Liver (tissue), 9 donors: ENCODE results near the gene NPC1L1. TPM values are rescaled to one million over a fixed set of nuclear protein-coding genes. Genes with fewer than 3 reads are reported as not detected.

Experiments used
- DNase-seq: peaks from one replicate; pipeline ENCODE4 v3.0.0-alpha.2; 2017; ENCODE audit warnings: low spot score
- H3K27ac ChIP-seq, 2 donors: one replicate each; pipeline ENCODE4 v1.7.0; 2013; ENCODE audit warnings: inconsistent platforms in 2 of 2, low read length in 2 of 2, control low read depth in 1 of 2, low read depth in 1 of 2, mild to moderate bottlenecking in 1 of 2
- H3K27me3 ChIP-seq, 4 donors: one replicate each; pipeline versions ENCODE4 v1.6.1 to v1.7.0; 2013; ENCODE audit warnings: low read length in 3 of 4, inconsistent platforms in 1 of 4, mild to moderate bottlenecking in 1 of 4, moderate library complexity in 1 of 4; ENCODE audit not compliant: control insufficient read depth in 4 of 4, insufficient read depth in 4 of 4
- H3K36me3 ChIP-seq, 4 donors: one replicate each; pipeline versions ENCODE4 v1.6.1 to v1.7.0; 2013; ENCODE audit warnings: low read length in 3 of 4, mild to moderate bottlenecking in 3 of 4, low read depth in 1 of 4, moderate library complexity in 1 of 4; ENCODE audit not compliant: control insufficient read depth in 4 of 4, insufficient read depth in 3 of 4
- H3K4me1 ChIP-seq, 4 donors: one replicate each; pipeline versions ENCODE4 v1.6.1 to v1.7.0; 2013; ENCODE audit warnings: low read length in 3 of 4, mild to moderate bottlenecking in 3 of 4, moderate library complexity in 1 of 4; ENCODE audit not compliant: control insufficient read depth in 4 of 4, insufficient read depth in 4 of 4
- H3K4me3 ChIP-seq, 3 donors: one replicate each; pipeline versions ENCODE4 v1.6.1 to v1.7.0; 2013; ENCODE audit warnings: low read length in 3 of 3, control low read depth in 1 of 3, low read depth in 1 of 3, mild to moderate bottlenecking in 1 of 3
- H3K9ac ChIP-seq, 2 donors: one replicate each; pipeline ENCODE4 v1.7.0; 2013; ENCODE audit warnings: low read length in 2 of 2, mild to moderate bottlenecking in 2 of 2, moderate library complexity in 2 of 2, control low read depth in 1 of 2, low read depth in 1 of 2
- H3K9me3 ChIP-seq, 4 donors: one replicate each; pipeline versions ENCODE4 v1.6.1 to v1.7.0; 2013; ENCODE audit warnings: low read length in 3 of 4; ENCODE audit not compliant: control insufficient read depth in 4 of 4
- CTCF ChIP-seq: fragments of 150-350 bp; IDR thresholded peaks from 2 replicates; pipeline ENCODE4 v1.5.1; 2017; ENCODE audit warnings: improper control_type of control experiment, low read depth, low read length; ENCODE audit not compliant: missing input control
- EGR1 ChIP-seq, 2 donors: IDR thresholded peaks; 2 replicates each; pipeline ENCODE4 v1.6.1; 2016 to 2018; ENCODE audit warnings: antibody characterized with exemption in 2 of 2, low read depth in 2 of 2
- FOXA1 ChIP-seq: IDR thresholded peaks from 2 replicates; pipeline ENCODE4 v1.6.1; 2016; ENCODE audit warnings: antibody characterized with exemption
- GABPA ChIP-seq, 2 donors: IDR thresholded peaks in 1 of 2; conservative IDR thresholded peaks in 1 of 2; 2 replicates each; pipeline ENCODE4 v1.6.1; 2016; ENCODE audit warnings: antibody characterized with exemption in 2 of 2, mild to moderate bottlenecking in 1 of 2, moderate library complexity in 1 of 2
- HNF4G ChIP-seq: IDR thresholded peaks from 2 replicates; pipeline ENCODE4 v1.6.1; 2016; ENCODE audit warnings: antibody characterized with exemption
- MAX ChIP-seq: IDR thresholded peaks from 2 replicates; pipeline ENCODE4 v1.6.1; 2016; ENCODE audit warnings: antibody characterized with exemption
- NR2F2 ChIP-seq: IDR thresholded peaks from 2 replicates; pipeline ENCODE4 v1.6.1; 2016; ENCODE audit warnings: antibody characterized with exemption
- RAD21 ChIP-seq, 2 donors: IDR thresholded peaks; 2 replicates each; pipeline ENCODE4 v1.6.1; 2016; ENCODE audit warnings: antibody characterized with exemption in 2 of 2, mild to moderate bottlenecking in 2 of 2
- RXRA ChIP-seq, 2 donors: IDR thresholded peaks; 2 replicates each; pipeline ENCODE4 v1.6.1; 2017 to 2018; ENCODE audit warnings: antibody characterized with exemption in 2 of 2, mild to moderate bottlenecking in 1 of 2
- SP1 ChIP-seq: IDR thresholded peaks from 2 replicates; pipeline ENCODE4 v1.6.1; 2018; ENCODE audit warnings: antibody characterized with exemption, mild to moderate bottlenecking
- TAF1 ChIP-seq: conservative IDR thresholded peaks from 2 replicates; pipeline ENCODE4 v1.6.1; 2016; ENCODE audit warnings: antibody characterized with exemption, mild to moderate bottlenecking
- ZBTB33 ChIP-seq: IDR thresholded peaks from 2 replicates; pipeline ENCODE4 v1.6.1; 2016; ENCODE audit warnings: antibody characterized with exemption
- WGBS: extraction: QIAGEN DNeasy Blood & Tissue Kit; methylation state at CpG from one replicate; pipeline ENCODE4 v1.1.7; 2013; 5-methylcytosine and 5-hydroxymethylcytosine counted together
- polyA plus RNA-seq, 2 donors: library from polyadenylated mRNA; stranded (reverse) in 1 of 2; unstranded in 1 of 2; fragments of 200-250 nt in 1 of 2; fragments of >200 nt in 1 of 2; fragmentation: Nextera tagmentation in 1 of 2; extraction: Ambion mirVana in 1 of 2; gene quantifications; one replicate each; pipeline versions ENCODE4 v1.2.1 to v1.2.3, GENCODE V29; 2013 to 2015
- total RNA-seq, 2 donors: library from RNA; depleted of rRNA; stranded (reverse); fragments of >200 nt; gene quantifications; one replicate each; pipeline ENCODE4 v1.2.3, GENCODE V29; 2014
- TF ChIP-seq, protein P1 (sequence below): IDR thresholded peaks from 2 replicates; pipeline ENCODE4 v1.6.1; 2016; ENCODE audit warnings: antibody characterized with exemption, mild to moderate bottlenecking
- TF ChIP-seq, protein P2 (sequence below): IDR thresholded peaks from 2 replicates; pipeline ENCODE4 v1.6.1; 2016; ENCODE audit warnings: antibody characterized with exemption
- donor health status: healthy.
- donor health status: healthy.
- donor health status: healthy.
- donor health status: healthy.
- donor health status: healthy.

NPC1L1 gene
- total and polyA plus RNA-seq, 4 donors = 7.2 to 22.1 (median 15.3) TPM

GRCh38 chr7:44521347-44522095 lies 19.6 kb downstream of the NPC1L1 start (continued):
- TF ChIP-seq, protein P1, sequence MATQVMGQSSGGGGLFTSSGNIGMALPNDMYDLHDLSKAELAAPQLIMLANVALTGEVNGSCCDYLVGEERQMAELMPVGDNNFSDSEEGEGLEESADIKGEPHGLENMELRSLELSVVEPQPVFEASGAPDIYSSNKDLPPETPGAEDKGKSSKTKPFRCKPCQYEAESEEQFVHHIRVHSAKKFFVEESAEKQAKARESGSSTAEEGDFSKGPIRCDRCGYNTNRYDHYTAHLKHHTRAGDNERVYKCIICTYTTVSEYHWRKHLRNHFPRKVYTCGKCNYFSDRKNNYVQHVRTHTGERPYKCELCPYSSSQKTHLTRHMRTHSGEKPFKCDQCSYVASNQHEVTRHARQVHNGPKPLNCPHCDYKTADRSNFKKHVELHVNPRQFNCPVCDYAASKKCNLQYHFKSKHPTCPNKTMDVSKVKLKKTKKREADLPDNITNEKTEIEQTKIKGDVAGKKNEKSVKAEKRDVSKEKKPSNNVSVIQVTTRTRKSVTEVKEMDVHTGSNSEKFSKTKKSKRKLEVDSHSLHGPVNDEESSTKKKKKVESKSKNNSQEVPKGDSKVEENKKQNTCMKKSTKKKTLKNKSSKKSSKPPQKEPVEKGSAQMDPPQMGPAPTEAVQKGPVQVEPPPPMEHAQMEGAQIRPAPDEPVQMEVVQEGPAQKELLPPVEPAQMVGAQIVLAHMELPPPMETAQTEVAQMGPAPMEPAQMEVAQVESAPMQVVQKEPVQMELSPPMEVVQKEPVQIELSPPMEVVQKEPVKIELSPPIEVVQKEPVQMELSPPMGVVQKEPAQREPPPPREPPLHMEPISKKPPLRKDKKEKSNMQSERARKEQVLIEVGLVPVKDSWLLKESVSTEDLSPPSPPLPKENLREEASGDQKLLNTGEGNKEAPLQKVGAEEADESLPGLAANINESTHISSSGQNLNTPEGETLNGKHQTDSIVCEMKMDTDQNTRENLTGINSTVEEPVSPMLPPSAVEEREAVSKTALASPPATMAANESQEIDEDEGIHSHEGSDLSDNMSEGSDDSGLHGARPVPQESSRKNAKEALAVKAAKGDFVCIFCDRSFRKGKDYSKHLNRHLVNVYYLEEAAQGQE = no peak

DNA sequence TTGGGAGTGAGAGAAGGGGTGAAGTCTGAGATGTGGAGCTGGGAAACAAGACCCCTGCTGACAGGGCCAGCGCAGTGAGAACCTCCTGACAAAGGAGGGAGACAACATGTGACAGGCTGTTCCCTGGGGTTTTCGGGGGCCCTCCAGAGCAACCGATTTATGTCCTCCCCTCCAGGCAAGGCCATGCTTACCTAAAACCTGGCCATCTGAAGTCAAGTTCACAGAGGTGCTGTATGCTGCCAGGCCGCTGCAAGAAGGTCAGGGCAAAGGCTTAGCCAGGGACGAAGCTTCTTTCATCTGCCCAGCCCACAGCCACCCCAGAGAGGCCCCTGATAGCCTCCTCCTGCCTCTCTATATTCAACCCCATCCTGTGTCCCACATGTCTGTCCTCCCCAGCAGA lies 20.6 kb downstream of the NPC1L1 start:
- Histone ChIP-seq H3K9me3 (no peaks in the 10 kb centered on the region), H3K36me3 (peaks cover 8 to 53% (median 33%) of the 10 kb centered on the region in 4 donors), H3K4me1 (no peaks in the 10 kb centered on the region), H3K27me3 (no peaks in the 10 kb centered on the region), H3K9ac (no peak overlapping the region), H3K4me3 (no peak overlapping the region), H3K27ac (no peak overlapping the region)
- WGBS = 94% methylated on average over 5 of the region's 5 CpGs
- no peak for DNase-seq
- TF ChIP-seq GABPA (IDR thresholded peaks at IDR 0.05 in 1 of 2, conservative IDR thresholded peaks at IDR 0.05 in 1 of 2) (no peak), EGR1 (IDR thresholded peaks at IDR 0.05; ENCODE audit: low read depth in 2 of 2) (no peak), RXRA (IDR thresholded peaks at IDR 0.05) (no peak), HNF4G (no peak), FOXA1 (no peak), RAD21 (IDR thresholded peaks at IDR 0.05) (no peak), MAX (no peak), ZBTB33 (no peak), CTCF (no peak), TAF1 (no peak), NR2F2 (no peak), SP1 (no peak)
- TF ChIP-seq, protein P2, sequence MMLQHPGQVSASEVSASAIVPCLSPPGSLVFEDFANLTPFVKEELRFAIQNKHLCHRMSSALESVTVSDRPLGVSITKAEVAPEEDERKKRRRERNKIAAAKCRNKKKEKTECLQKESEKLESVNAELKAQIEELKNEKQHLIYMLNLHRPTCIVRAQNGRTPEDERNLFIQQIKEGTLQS = no peak
- TF ChIP-seq, protein P1 = no peak
